ENCODE measurements around the gene PTTG1. TPM values are rescaled to one million over a fixed set of nuclear protein-coding genes. Genes with fewer than 3 reads are reported as not detected.
"Not testable (repeated sequence)": the region's sequence is repeated elsewhere in the genome, so short reads cannot be mapped to it uniquely, and the experiment has no call there.

Gene PTTG1
- polyA plus RNA-seq, 6 donors from 2014 or later: 2.6 to 17.2 (median 12.2) TPM

DNA sequence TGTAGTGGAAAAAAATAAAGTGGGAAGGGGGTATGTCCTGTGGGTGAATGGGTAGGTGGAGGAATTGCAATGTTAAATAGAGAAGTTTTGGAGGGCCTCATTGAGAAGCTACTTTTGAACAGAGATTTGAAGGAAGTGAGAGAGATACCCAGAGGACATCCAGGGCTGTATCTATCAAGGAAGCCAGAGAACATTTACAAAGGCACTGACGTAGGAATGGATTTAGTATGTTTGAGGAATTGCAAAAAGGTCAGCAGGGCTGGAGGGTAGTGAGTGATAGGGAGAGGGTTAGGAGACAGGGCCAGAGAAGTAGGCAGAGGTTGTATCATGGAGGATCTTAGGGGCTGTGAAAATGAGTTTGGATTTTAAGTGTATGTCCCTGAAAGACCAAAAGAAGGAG lies 13.9 kb downstream of the PTTG1 start:
- Mint-ChIP-seq H3K4me3 (peak overlapping the region in 3 of 8 donors; percentile 25 to 62 (median 28)), H3K4me1 (peaks cover 40 to 59% (median 57%) of the 10 kb centered on the region in 3 donors), H3K27ac (peak overlapping the region in 4 of 6 donors; percentile 16 to 85 (median 67)), H3K9me3 (no peaks in the 10 kb centered on the region), H3K36me3 (no peaks in the 10 kb centered on the region), H3K27me3 (no peaks in the 10 kb centered on the region)
- no peak for ATAC-seq (ENCODE audit: low read depth in 2 of 2)
- DNase-seq: no peak

GRCh38 chr5:160436017-160436416 lies 14.4 kb downstream of the PTTG1 start:
- H3K4me1 Mint-ChIP-seq: peaks cover 40 to 59% (median 57%) of the 10 kb centered on the region in 3 donors
- ATAC-seq (ENCODE audit: low read depth in 2 of 2): no peak
- no peaks in the 10 kb centered on the region for H3K9me3 Mint-ChIP-seq
- peak overlapping the region in 2 of 8 donors; percentile 17 to 62 for H3K4me3 Mint-ChIP-seq
- H3K27me3 Mint-ChIP-seq: no peaks in the 10 kb centered on the region
- no peak for DNase-seq
- peak overlapping the region in 2 of 6 donors; percentile 61 to 85 for H3K27ac Mint-ChIP-seq
- H3K36me3 Mint-ChIP-seq: no peaks in the 10 kb centered on the region

- peak overlapping the region in 1 of 8 donors; percentile 20 for H3K4me3 Mint-ChIP-seq
- peaks cover 40 to 59% (median 57%) of the 10 kb centered on the region in 3 donors for H3K4me1 Mint-ChIP-seq
- H3K36me3 Mint-ChIP-seq; DNase-seq; H3K27me3 Mint-ChIP-seq; ATAC-seq (ENCODE audit: low read depth in 2 of 2); H3K9me3 Mint-ChIP-seq: not testable (repeated sequence)
- peak overlapping the region in 1 of 6 donors; percentile 61 for H3K27ac Mint-ChIP-seq
These were observed 15.0 kb downstream of the PTTG1 start for GRCh38 chr5:160436661-160437060.

GRCh38 chr5:160437271-160437670 lies 15.6 kb downstream of the PTTG1 start:
- H3K27ac Mint-ChIP-seq: no peak overlapping the region
- H3K9me3 Mint-ChIP-seq: no peaks in the 10 kb centered on the region
- peaks cover 36 to 55% (median 52%) of the 10 kb centered on the region in 3 donors for H3K4me1 Mint-ChIP-seq
- ATAC-seq (ENCODE audit: low read depth in 2 of 2) (no peak), DNase-seq (no peak)
- H3K4me3 Mint-ChIP-seq: peak overlapping the region in 1 of 8 donors; percentile 20
- no peaks in the 10 kb centered on the region for H3K36me3 Mint-ChIP-seq
- no peaks in the 10 kb centered on the region for H3K27me3 Mint-ChIP-seq

- peak overlapping the region; percentile 83 to 93 (median 90) for H3K4me3 Mint-ChIP-seq
- H3K9me3 Mint-ChIP-seq: no peaks in the 10 kb centered on the region
- no peaks in the 10 kb centered on the region for H3K27me3 Mint-ChIP-seq
- H3K4me1 Mint-ChIP-seq: peaks cover 23 to 48% (median 44%) of the 10 kb centered on the region in 3 donors
- no peaks in the 10 kb centered on the region for H3K36me3 Mint-ChIP-seq
- peak; percentile 62 to 70 for ATAC-seq (ENCODE audit: low read depth in 2 of 2)
- H3K27ac Mint-ChIP-seq: peak overlapping the region; percentile 65 to 75 (median 68)
- peak; percentile 62 for DNase-seq
These were observed 16.9 kb downstream of the PTTG1 start for GRCh38 chr5:160438316-160439204.

GRCh38 chr5:160439205-160439600 lies 17.5 kb downstream of the PTTG1 start:
- Mint-ChIP-seq H3K9me3 (no peaks in the 10 kb centered on the region), H3K4me3 (peak overlapping the region; percentile 83 to 93 (median 90)), H3K27ac (peak overlapping the region in 5 of 6 donors; percentile 65 to 89 (median 68)), H3K27me3 (no peaks in the 10 kb centered on the region), H3K4me1 (peaks cover 18 to 42% (median 37%) of the 10 kb centered on the region in 3 donors), H3K36me3 (no peaks in the 10 kb centered on the region)
- DNase-seq (peak; percentile 83), ATAC-seq (ENCODE audit: low read depth in 2 of 2) (peak; percentile 77 to 79)

GRCh38 chr5:160441311-160441781 lies 19.7 kb downstream of the PTTG1 start:
- no peak overlapping the region for H3K27ac Mint-ChIP-seq
- no peaks in the 10 kb centered on the region for H3K36me3 Mint-ChIP-seq
- DNase-seq (no peak), ATAC-seq (ENCODE audit: low read depth in 2 of 2) (no peak)
- no peak overlapping the region for H3K4me3 Mint-ChIP-seq
- H3K4me1 Mint-ChIP-seq: peaks cover 5 to 23% (median 22%) of the 10 kb centered on the region in 3 donors
- no peaks in the 10 kb centered on the region for H3K9me3 Mint-ChIP-seq
- no peaks in the 10 kb centered on the region for H3K27me3 Mint-ChIP-seq

GRCh38 chr5:160442824-160443431 lies 21.3 kb downstream of the PTTG1 start:
- Mint-ChIP-seq H3K36me3 (no peaks in the 10 kb centered on the region), H3K27ac (peak overlapping the region in 1 of 6 donors; percentile 28)

DNA sequence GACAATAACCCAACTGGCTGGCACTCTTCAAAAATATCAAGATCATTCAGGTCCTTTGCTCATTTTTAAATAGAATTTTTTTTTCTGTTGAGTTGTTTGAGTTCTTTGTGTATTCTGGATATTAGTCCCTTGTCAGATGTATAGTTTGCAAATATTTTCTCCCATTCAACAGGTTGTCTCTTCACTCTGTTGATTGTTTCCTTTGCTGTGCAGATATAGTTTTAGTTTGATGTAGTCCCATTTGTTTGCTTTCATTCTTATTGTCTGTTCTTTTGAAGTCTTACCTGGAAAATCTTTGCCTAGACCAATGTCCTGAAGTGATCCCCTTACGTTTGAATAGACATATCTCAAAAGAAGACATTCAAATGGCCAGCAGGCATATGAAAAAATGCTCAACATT lies 22.8 kb downstream of the PTTG1 start:
- Mint-ChIP-seq H3K36me3 (peaks cover 0 to 2% of the 10 kb centered on the region in 2 donors), H3K27ac (no peak overlapping the region)
- no peak for ATAC-seq (ENCODE audit: low read depth in 2 of 2)

More at GRCh38 chr5:160442824-160443431, 21.3 kb downstream of the PTTG1 start:
- H3K27me3 Mint-ChIP-seq: no peaks in the 10 kb centered on the region
- ATAC-seq (ENCODE audit: low read depth in 2 of 2) (no peak), DNase-seq (no peak)
- no peak overlapping the region for H3K4me3 Mint-ChIP-seq
- peaks cover 5 to 23% (median 17%) of the 10 kb centered on the region in 3 donors for H3K4me1 Mint-ChIP-seq
- H3K9me3 Mint-ChIP-seq: no peaks in the 10 kb centered on the region

DNA sequence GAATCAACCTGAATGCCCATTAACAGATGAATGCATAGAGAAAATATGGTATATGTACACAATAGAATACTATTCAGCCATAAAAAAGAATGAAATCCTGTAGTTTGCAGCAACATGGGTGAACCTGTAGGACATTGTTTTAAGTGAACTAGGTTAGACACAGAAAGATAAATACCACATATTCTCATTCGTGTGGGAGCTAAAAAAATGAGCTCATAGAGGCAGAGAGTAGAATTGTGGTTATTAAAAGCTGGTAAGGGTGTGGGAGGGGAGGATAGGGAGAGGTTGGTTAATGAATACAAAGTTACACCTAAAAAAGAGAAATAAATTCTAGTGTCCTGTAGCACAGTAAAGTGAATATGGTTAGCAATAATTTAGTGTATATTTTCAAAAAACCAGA lies 23.5 kb downstream of the PTTG1 start:
- H3K4me3 Mint-ChIP-seq: no peak overlapping the region
- no peak for DNase-seq
- no peak for ATAC-seq (ENCODE audit: low read depth in 2 of 2)
- peaks cover 0 to 8% of the 10 kb centered on the region in 2 donors for H3K36me3 Mint-ChIP-seq
- H3K27me3 Mint-ChIP-seq: peaks cover 0 to 8% (median 7%) of the 10 kb centered on the region in 3 donors
- no peak overlapping the region for H3K27ac Mint-ChIP-seq
- peaks cover 0 to 5% (median 0%) of the 10 kb centered on the region in 7 donors for H3K9me3 Mint-ChIP-seq
- H3K4me1 Mint-ChIP-seq: peaks cover 0 to 9% (median 5%) of the 10 kb centered on the region in 3 donors

More for the DNA sequence above, 22.8 kb downstream of the PTTG1 start:
- no peak for DNase-seq
- Mint-ChIP-seq H3K4me1 (peaks cover 0 to 9% (median 5%) of the 10 kb centered on the region in 3 donors), H3K9me3 (no peaks in the 10 kb centered on the region), H3K4me3 (no peak overlapping the region), H3K27me3 (peaks cover 0 to 3% (median 2%) of the 10 kb centered on the region in 3 donors)

GRCh38 chr5:160445751-160446150 lies 24.1 kb downstream of the PTTG1 start:
- DNase-seq (no peak), ATAC-seq (ENCODE audit: low read depth in 2 of 2) (no peak)
- peaks cover 0 to 8% (median 7%) of the 10 kb centered on the region in 3 donors for H3K27me3 Mint-ChIP-seq
- no peak overlapping the region for H3K4me3 Mint-ChIP-seq
- no peak overlapping the region for H3K27ac Mint-ChIP-seq
- H3K36me3 Mint-ChIP-seq: peaks cover 0 to 8% of the 10 kb centered on the region in 2 donors
- H3K4me1 Mint-ChIP-seq: peaks cover 0 to 9% (median 5%) of the 10 kb centered on the region in 3 donors
- peaks cover 0 to 5% (median 0%) of the 10 kb centered on the region in 7 donors for H3K9me3 Mint-ChIP-seq

GRCh38 chr5:160448886-160449285 lies 27.2 kb downstream of the PTTG1 start:
- Mint-ChIP-seq H3K36me3 (peaks cover 0 to 8% of the 10 kb centered on the region in 2 donors), H3K4me1 (peaks cover 4 to 19% (median 15%) of the 10 kb centered on the region in 3 donors), H3K27ac (no peak overlapping the region), H3K4me3 (no peak overlapping the region), H3K27me3 (peaks cover 10 to 24% (median 18%) of the 10 kb centered on the region in 3 donors), H3K9me3 (peaks cover 0 to 5% (median 0%) of the 10 kb centered on the region in 7 donors)
- ATAC-seq (ENCODE audit: low read depth in 2 of 2) (no peak), DNase-seq (no peak)

DNA sequence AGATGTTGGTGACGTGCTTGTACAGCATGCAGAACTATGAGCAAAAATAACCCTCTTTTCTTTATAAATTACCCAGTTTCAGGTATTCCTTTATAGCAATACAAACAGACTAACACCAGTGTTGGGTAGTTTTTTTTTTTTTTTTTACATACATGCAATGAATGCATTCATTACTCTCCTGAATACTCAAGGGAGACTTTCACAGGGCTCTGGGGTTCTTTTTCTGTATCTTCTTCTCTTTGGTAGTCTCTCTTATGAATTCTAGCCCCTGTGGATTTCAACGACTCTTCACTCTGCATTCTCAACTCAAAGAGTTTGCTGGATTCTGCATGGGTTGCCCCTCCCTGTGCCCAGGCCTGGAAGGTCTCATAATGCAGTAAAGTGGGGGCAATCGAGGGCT lies 27.8 kb downstream of the PTTG1 start:
- Mint-ChIP-seq H3K9me3 (peaks cover 0 to 5% (median 0%) of the 10 kb centered on the region in 7 donors), H3K4me1 (peaks cover 4 to 19% (median 16%) of the 10 kb centered on the region in 3 donors), H3K4me3 (no peak overlapping the region), H3K36me3 (peaks cover 0 to 8% of the 10 kb centered on the region in 2 donors), H3K27ac (no peak overlapping the region), H3K27me3 (peaks cover 15 to 30% (median 23%) of the 10 kb centered on the region in 3 donors)
- ATAC-seq (ENCODE audit: low read depth in 2 of 2) (no peak), DNase-seq (no peak)

Measured in naive B cell (primary cell).